DMS153 treated with DMSO at 0.1 percent for 48 hours (cell line): ENCODE results near the gene GPD2.
A peak's percentile ranks its signal among the peaks of the same experiment; 100 is the strongest.
"Not testable (repeated sequence)": the region's sequence is repeated elsewhere in the genome, so short reads cannot be mapped to it uniquely, and the experiment has no call there.

Experiments
- DNase-seq: peaks from one replicate; lab custom pipeline; 2025; ENCODE audit not compliant: unreplicated experiment; lab: John Stamatoyannopoulos, UW

The GPD2 gene

GRCh38 chr2:156581280-156581679 is 145.1 kb downstream of the GPD2 start:
- DNase-seq: no peak

DNA sequence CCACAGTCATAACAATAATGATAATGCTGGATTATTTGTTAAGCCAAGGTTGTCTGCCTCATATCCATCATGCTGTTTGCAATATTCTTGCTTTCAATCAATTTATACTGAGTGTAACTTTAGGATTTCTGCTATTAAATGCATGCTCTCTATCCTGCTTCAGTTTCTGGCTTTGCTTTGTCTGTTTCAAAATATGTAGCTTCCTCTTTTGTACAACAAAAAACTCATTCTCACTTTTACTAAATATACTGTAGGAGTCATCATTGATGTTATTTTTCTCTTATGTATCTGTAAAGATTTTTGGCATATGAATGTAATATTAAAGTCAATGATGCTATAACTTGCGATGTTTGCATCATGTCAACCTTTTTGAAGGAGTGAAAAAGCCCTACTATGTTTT is 149.3 kb downstream of the GPD2 start:
- no peak for DNase-seq

GRCh38 chr2:156586621-156587020 is 150.4 kb downstream of the GPD2 start:
- DNase-seq: no peak

- peak; percentile 19 for DNase-seq
Measured at GRCh38 chr2:156589381-156590079, 153.4 kb downstream of the GPD2 start.

GRCh38 chr2:156590085-156590739 is 154.0 kb downstream of the GPD2 start:
- DNase-seq: no peak

GRCh38 chr2:156592809-156593593 is 156.8 kb downstream of the GPD2 start:
- DNase-seq: no peak

- DNase-seq: no peak
Measured at GRCh38 chr2:156593594-156593921, 157.4 kb downstream of the GPD2 start.

DNA sequence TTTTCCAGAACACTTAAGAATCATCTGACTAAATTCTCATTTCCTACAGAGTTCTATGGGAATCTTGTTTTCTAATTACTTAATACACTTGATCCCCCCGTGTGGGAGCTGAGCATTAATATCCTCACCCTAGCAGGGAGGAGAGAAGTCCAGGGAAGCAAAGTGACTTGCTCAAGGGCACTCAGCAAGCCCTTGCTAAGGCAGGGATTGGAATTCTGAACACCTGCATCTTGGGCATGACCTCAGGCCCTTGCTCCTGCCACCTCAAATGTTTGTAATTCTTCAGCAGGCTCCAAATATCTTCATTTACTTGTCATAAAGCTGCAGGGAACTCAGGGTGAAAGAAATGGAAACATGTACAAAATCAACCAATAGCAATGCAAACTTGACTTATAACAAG is 162.4 kb downstream of the GPD2 start:
- no peak for DNase-seq

DNA sequence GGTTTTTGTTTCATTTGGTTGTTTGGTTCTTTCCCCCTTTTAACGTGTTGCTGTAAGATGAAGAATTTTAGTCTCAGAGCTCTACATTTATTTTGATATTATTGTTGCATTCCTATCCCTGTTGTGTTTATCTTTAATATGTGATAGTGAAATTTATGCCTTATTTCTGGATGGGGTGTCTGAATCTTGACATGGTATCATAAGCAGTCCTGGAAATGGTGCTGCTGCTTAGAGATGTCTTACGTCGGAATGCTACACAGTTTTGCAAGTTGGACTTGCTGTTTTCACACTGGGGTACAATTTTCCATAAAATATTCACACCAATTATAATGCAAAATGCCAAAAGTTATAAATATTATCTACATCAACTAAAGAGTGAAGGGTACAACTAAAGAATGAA is 164.0 kb downstream of the GPD2 start:
- DNase-seq: no peak

DNA sequence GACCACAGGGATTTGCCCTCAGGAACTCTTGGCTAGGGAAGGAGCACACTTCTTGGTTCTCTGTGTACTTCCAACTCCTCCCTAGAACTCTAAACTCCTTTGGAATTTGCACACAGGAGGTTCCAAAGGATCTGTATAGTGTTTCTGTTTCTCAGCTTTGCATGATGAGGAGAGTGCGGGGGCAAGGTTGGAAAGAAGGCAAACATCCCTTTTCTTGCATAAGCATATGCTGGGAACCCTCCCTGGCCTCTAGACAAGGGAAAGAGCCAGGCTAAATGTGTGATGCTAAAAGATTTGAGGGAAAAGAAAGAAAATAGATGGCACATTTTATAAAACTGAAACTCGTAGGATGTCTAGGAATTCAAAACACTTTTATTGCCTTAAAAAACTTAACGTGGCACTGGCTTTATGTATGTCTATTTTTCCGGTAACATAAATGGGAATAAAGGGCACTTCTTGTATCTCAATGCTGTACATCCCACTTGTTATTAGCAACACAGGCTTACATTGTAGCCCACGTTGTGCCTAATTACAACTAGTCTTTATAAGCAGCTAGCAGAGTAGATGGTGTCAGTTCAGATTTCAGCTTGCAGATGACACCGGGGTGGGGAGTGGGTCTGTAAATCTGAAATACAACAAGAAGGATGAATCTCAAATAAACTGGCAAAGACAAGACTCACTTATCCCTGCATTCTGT is 165.8 kb downstream of the GPD2 start:
- no peak for DNase-seq

- DNase-seq: no peak
Measured at GRCh38 chr2:156602552-156602933, 166.4 kb downstream of the GPD2 start.

- DNase-seq: no peak
Measured at GRCh38 chr2:156615836-156616322, 179.7 kb downstream of the GPD2 start.

GRCh38 chr2:156618071-156618470 is 181.9 kb downstream of the GPD2 start:
- not testable (repeated sequence) for DNase-seq

GRCh38 chr2:156619021-156619539 is 182.9 kb downstream of the GPD2 start:
- no peak for DNase-seq

DNA sequence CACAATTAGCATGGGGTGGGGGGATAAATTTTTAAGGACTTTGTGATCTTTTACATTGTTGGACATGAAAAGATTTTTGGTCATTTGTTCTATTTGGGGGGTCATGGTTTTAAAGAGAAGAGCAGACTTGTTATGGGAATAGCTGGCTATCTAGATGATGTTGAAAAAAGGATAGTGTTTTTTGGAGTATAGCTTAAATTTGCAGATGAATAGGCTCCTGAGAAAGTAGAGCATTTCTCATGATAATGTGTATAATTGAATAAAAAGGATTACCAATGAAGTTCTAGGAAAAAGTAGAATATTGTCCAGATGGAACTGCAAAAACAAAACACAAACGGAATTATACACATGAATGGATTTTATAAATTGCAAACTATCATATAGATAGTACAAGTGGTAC is 186.3 kb downstream of the GPD2 start:
- no peak for DNase-seq

DNA sequence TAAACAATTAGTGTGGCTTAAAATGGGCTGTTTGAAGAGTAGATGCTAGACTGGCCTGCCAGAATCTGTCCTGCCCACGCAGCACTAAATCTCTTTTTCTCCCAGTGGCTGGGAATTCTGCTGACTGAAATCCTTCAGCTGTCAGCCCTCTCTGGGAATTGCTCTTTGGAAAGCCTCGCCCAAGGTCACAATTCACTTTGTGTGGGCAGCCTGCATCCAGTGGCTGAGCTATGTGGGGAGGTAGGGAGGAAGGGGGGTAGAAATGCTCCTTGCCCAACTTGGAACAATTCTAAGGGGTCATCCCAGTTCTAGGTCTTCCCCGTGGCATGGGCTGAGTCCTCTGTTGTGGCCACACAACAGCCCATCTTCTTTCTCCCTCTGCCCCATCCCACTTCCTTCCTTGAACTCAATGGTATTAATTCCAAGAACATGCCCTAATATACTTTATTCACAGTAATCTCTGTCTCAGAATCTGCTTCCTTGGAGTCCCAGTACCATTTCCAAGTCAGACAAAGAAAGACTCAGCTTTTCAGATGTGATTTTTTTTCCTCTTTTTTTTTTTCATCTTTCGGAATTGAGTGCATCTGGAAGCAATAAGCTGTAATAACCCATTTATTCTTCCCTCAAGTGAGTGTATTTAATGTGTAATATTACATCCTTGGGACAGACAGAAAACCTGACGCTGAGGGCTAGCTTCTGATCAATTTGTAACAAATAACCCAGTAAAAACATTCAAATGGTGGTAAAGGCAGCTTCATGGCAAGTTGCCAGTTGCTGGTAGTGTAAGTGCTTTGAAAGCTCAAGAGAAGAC is 189.4 kb downstream of the GPD2 start:
- no peak for DNase-seq

DNA sequence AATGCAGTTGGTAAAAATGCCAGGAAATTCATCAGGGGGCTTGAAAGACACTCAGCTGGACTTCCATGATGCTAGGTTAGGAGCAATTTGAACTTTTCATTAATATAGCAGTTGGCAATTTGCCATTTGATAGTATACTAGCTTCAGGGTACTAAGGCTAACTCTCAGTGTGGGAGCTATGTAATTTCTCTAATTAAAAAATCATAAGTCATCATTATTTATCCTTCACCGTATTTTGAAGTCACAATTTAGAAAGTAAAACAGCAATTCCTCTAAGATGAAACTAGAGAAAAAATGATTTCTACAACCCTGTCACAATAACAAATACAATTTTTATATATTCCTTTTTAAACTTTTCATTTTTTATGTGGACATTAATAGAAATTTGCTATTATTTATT is 190.8 kb downstream of the GPD2 start:
- no peak for DNase-seq

DNA sequence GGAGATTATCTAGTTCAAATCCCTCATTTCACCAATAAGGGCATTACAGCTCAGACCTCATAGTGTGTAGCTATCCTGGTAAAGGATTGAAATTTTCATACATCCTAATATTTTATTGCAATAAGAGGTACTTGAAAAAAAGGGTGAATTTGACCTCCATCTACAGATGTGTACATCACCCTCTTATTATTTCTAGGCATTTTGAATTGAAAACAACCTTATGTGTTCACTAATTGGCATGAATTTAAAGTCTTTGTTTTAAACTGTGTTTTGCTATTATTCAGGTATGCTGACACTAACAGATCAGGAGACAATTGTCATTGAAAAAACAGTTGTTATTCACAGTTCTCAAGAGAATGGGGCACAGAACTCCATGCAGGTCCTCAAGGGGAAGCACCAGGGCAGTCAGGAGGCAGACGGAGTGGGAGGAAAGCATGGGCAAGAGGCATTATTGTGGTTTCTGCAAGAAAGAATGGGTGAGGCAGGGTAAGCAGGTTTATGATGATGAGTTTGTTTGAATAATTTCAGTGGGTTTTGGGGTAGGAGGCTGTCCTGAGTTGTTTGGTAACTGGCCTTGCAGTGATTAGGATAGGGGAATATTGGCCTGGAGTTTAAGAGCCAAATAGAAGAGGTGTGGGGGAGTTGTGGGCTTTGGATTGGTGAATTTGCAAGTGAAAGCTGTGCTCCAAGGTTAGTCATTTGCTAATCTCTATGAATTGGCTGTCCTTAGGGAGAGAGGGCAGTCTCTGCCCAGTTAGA is 194.6 kb downstream of the GPD2 start:
- DNase-seq: no peak

GRCh38 chr2:156635646-156636045 is 199.5 kb downstream of the GPD2 start:
- DNase-seq: no peak
